ENCODE results near the gene MRPL40.

Gene MRPL40

DNA sequence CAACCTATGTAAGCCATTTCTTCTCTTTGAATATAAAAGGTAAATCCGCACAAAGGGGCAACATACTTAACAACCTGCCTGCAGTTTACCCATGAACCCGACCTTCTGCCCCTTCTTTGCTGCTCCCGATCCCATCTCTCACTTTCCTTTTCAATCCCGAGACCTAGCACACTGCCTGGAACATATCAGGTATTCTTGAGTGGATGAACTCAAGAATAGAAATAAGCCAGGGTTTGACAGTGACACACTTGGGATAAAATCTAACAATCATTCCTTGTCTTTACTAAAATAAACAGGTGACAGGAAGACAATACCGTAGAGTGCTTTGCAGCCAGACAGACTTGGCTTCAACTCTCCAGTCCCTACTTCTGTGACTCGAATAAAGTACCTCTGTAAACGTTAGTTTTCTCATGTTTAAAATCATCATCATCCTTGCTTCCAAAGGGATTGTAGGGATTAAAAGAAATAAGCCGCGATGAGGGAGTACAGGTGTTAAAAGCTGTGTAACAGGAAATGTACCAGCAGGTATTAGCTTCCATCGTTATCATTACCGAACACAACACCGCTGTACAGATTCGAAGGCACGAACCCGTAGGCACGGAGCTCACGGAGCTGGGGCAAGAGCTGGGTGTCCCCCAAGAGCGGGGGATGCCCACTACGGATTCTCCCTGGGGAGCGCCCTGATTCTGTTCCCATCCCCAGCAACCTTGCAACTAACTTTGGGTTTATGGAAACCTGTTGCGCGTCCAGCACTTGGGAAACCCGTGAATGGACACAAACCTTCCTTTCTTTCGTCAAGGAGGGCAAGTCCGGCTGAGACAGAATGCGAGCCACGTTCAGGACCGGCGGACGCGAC lies 45.9 kb downstream of the MRPL40 start:
- peak overlapping the region; percentile 98 for H3K27ac ChIP-seq
- no peaks in the 10 kb centered on the region for H3K27me3 ChIP-seq (ENCODE audit: insufficient read depth, low read depth)
- peaks cover 26% of the 10 kb centered on the region for H3K4me1 ChIP-seq (ENCODE audit: low read depth, poor library complexity, severe bottlenecking)
- peak overlapping the region; percentile 77 for H3K4me2 ChIP-seq
- peaks cover 58% of the 10 kb centered on the region for H3K79me2 ChIP-seq (ENCODE audit: insufficient read depth, low read depth)
- no peaks in the 10 kb centered on the region; the same call in 1 of the 2 replicates for H4K20me1 ChIP-seq (ENCODE audit: insufficient read depth)
- TF ChIP-seq, protein P1, sequence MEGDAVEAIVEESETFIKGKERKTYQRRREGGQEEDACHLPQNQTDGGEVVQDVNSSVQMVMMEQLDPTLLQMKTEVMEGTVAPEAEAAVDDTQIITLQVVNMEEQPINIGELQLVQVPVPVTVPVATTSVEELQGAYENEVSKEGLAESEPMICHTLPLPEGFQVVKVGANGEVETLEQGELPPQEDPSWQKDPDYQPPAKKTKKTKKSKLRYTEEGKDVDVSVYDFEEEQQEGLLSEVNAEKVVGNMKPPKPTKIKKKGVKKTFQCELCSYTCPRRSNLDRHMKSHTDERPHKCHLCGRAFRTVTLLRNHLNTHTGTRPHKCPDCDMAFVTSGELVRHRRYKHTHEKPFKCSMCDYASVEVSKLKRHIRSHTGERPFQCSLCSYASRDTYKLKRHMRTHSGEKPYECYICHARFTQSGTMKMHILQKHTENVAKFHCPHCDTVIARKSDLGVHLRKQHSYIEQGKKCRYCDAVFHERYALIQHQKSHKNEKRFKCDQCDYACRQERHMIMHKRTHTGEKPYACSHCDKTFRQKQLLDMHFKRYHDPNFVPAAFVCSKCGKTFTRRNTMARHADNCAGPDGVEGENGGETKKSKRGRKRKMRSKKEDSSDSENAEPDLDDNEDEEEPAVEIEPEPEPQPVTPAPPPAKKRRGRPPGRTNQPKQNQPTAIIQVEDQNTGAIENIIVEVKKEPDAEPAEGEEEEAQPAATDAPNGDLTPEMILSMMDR (conservative IDR thresholded peaks at IDR 0.05; ENCODE audit: low read depth, low read length): no peak
- H2AFZ ChIP-seq (ENCODE audit: low read depth): peak overlapping the region; percentile 92; the same call in 1 of the 2 replicates
- H3K9ac ChIP-seq: peak overlapping the region; percentile 97
- H3K4me3 ChIP-seq (IDR thresholded peaks at IDR 0.05; ENCODE audit: insufficient read depth, low read depth, low read length): no peak overlapping the region
- no peaks in the 10 kb centered on the region for H3K36me3 ChIP-seq (ENCODE audit: insufficient read depth)

DNA sequence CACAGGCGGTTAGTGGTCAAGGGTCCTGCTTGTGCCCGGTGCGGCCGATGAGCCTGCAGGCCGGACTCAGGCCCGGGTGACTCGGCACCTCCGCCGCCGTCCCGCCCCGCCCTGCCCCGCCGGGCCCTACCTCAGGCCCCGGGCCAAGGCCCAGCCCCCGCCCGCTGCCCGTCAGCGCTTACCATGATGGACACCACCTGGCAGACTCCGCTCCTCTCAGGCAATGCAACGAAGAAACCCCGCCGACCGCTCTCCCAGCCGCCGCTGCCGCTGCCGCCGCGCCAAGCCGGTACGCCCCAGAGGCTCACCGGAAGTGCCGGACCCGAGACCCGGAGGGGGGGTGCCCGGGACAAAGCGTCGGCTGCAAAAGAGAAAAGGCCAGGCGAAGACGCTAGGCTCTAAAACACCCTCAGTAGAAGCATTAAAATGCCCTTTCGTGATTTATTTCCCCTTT lies 46.6 kb downstream of the MRPL40 start, which contains the start of gene UFD1:
Gene UFD1 (minus strand): TSS at position 293 of the 454 bp plus-strand sequence. CDS start 108 bp downstream, at position 185.
- TF ChIP-seq, protein P1 (conservative IDR thresholded peaks at IDR 0.05; ENCODE audit: low read depth, low read length): no peak
- Histone ChIP-seq H3K27ac (peak within 1 kb of the TSS; percentile 98), H3K4me1 (ENCODE audit: low read depth, poor library complexity, severe bottlenecking) (peaks cover 19% of the 10 kb centered on the region), H3K4me2 (peak within 1 kb of the TSS; percentile 77), H3K36me3 (ENCODE audit: insufficient read depth) (0 out of 2 replicates have a peak, but pooled peaks cover 3% of the 10 kb centered on the region), H3K4me3 (IDR thresholded peaks at IDR 0.05; ENCODE audit: insufficient read depth, low read depth, low read length) (no peak within 1 kb of the TSS), H2AFZ (ENCODE audit: low read depth) (peak within 1 kb of the TSS; percentile 92), H3K27me3 (ENCODE audit: insufficient read depth, low read depth) (no peaks in the 10 kb centered on the region), H4K20me1 (ENCODE audit: insufficient read depth) (no peaks in the 10 kb centered on the region; the same call in 1 of the 2 replicates), H3K9ac (peak within 1 kb of the TSS; percentile 97), H3K79me2 (ENCODE audit: insufficient read depth, low read depth) (peaks cover 58% of the 10 kb centered on the region)

GRCh38 chr22:19479355-19480172 lies 47.2 kb downstream of the MRPL40 start, which contains the start of gene CDC45:
Gene CDC45, plus strand, starts transcription at chr22:19479920. Its CDS starts 49 bp downstream, at chr22:19479969.
- Histone ChIP-seq H4K20me1 (ENCODE audit: insufficient read depth) (no peaks in the 10 kb centered on the region; the same call in 1 of the 2 replicates), H3K4me2 (peak within 1 kb of the TSS; percentile 77), H3K4me3 (IDR thresholded peaks at IDR 0.05; ENCODE audit: insufficient read depth, low read depth, low read length) (no peak within 1 kb of the TSS), H3K9ac (peak within 1 kb of the TSS; percentile 97), H3K4me1 (ENCODE audit: low read depth, poor library complexity, severe bottlenecking) (peaks cover 19% of the 10 kb centered on the region), H3K79me2 (ENCODE audit: insufficient read depth, low read depth) (peaks cover 58% of the 10 kb centered on the region), H2AFZ (ENCODE audit: low read depth) (peak within 1 kb of the TSS; percentile 92), H3K27ac (peak within 1 kb of the TSS; percentile 98), H3K27me3 (ENCODE audit: insufficient read depth, low read depth) (no peaks in the 10 kb centered on the region), H3K36me3 (ENCODE audit: insufficient read depth) (0 out of 2 replicates have a peak, but pooled peaks cover 3% of the 10 kb centered on the region)
- TF ChIP-seq, protein P1 (conservative IDR thresholded peaks at IDR 0.05; ENCODE audit: low read depth, low read length): no peak

DNA sequence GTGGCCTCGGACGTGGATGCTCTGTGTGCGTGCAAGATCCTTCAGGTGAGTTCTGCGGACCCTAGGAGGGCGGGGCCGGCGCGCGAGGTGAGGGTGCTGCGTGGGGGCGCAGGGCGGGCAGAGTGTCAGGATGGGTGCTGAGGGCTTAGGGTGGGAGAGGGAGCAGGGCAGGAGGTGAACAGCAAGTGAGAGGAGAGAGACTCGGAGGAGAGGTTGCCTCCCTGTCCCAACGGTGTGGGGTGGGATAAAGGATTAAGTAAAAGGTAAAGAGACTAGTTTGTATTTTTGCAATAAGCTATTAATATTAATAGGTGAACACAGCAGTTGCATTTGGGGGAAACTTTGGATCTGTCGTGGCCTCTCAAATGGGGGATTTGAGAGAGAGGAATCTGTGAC lies 47.8 kb downstream of the MRPL40 start:
- H3K4me2 ChIP-seq: peak overlapping the region; percentile 77
- TF ChIP-seq, protein P1 (conservative IDR thresholded peaks at IDR 0.05; ENCODE audit: low read depth, low read length): no peak
- no peaks in the 10 kb centered on the region; the same call in 1 of the 2 replicates for H4K20me1 ChIP-seq (ENCODE audit: insufficient read depth)
- H3K27me3 ChIP-seq (ENCODE audit: insufficient read depth, low read depth): no peaks in the 10 kb centered on the region
- H3K4me1 ChIP-seq (ENCODE audit: low read depth, poor library complexity, severe bottlenecking): peaks cover 19% of the 10 kb centered on the region
- H3K9ac ChIP-seq: peak overlapping the region; percentile 97; the same call in 1 of the 2 replicates
- no peak overlapping the region for H3K4me3 ChIP-seq (IDR thresholded peaks at IDR 0.05; ENCODE audit: insufficient read depth, low read depth, low read length)
- 0 out of 2 replicates have a peak, but pooled peaks cover 3% of the 10 kb centered on the region for H3K36me3 ChIP-seq (ENCODE audit: insufficient read depth)
- peak overlapping the region; percentile 98; the same call in 1 of the 2 replicates for H3K27ac ChIP-seq
- H3K79me2 ChIP-seq (ENCODE audit: insufficient read depth, low read depth): peaks cover 57% of the 10 kb centered on the region
- peak overlapping the region; percentile 92 for H2AFZ ChIP-seq (ENCODE audit: low read depth)

Measured in KMS-11 (cell line).